Stimulated activated CD8-positive, alpha-beta memory T cell treated with anti-CD3 and anti-CD28 coated beads, Interleukin-12 subunit alpha, Interleukin-12 subunit beta, amount 100 ng/mL, for 4 hours (primary cell): Measurements from ENCODE around the gene FEZF1.

ENCODE experiments used
- DNase-seq: peaks from one replicate; pipeline ENCODE4 v3.0.0-alpha.2; 2020; ENCODE audit warnings: low read depth

FEZF1 gene

GRCh38 chr7:122262246-122262645, 42.3 kb downstream of the FEZF1 start:
- DNase-seq = no peak

DNA sequence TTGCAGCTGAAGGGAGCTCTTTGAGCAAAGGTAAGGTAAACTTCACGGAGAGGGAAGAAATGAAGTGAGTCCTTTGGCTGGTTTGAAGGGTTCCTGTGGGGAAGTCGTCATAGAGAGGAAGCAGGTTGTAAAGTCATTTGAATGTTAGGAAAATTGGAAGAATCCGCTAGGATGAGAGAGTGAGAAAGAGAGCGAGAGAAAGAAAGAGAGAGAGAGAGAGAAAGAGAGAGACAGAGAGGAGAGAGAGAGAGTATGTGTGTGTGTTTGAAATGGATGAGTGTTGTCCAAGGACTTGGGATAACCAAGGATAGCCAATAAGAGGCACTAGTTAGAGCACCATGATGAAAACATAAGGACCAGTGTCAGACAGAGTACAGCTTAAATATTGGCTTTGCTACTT, 43.1 kb downstream of the FEZF1 start:
- DNase-seq = no peak

DNA sequence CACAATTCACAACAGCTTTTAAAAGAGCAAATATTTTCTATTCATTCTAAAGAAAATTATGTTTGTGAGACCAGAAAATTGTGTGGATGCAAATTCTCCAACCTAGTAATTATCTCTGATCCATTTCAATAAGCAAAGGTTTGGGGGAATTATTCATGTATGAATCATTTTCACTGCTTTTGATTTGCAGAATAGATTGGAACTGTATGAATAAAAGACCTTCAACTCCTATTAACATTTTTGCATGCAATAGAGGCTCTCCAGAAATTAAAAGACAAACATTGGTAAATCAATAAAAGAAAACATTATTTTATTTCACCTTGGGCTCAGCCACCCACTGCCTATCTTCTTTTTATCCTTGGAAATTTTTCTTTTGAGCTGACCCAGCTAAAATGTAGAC, 43.5 kb downstream of the FEZF1 start:
- no peak for DNase-seq

- no peak for DNase-seq
Measured at GRCh38 chr7:122260336-122260735, 44.2 kb downstream of the FEZF1 start.

DNA sequence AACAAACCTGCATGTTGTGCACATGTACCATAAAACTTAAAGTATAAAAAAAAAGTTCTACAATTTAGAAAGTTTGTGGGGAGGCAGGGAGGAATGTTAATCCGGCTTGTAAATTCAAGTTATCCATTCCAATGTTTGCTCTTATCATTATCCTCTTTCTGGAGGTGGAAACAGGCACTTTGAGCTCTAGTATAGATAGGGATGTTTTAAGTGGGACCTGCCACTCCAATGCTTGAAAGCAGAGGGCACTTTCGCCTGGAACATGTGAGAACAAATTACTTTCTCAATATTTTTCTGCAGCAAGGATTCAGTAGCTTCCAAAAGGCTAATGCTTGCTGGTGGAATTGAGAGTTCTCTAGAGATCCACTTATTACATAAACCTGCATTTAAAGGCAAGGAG, 45.6 kb downstream of the FEZF1 start:
- no peak for DNase-seq

GRCh38 chr7:122257056-122257455, 47.5 kb downstream of the FEZF1 start:
- DNase-seq = no peak

- no peak for DNase-seq
Measured at GRCh38 chr7:122256046-122256445, 48.5 kb downstream of the FEZF1 start.

GRCh38 chr7:122255454-122255853, 49.1 kb downstream of the FEZF1 start:
- DNase-seq = no peak
